Breast epithelium (tissue), 4 donors: ENCODE measurements around the gene DGKI. TPM values are rescaled to one million over a fixed set of nuclear protein-coding genes. Genes with fewer than 3 reads are reported as not detected.

Experiments used
- DNase-seq, 2 donors: peaks; one replicate each; pipeline ENCODE4 v3.0.0-alpha.2; 2019; ENCODE audit warnings: low spot score in 2 of 2
- H3K27ac ChIP-seq, 2 donors: fragments of 200-600 bp; sonication (generic) in 1 of 2; one replicate each; pipeline ENCODE4 v1.5.1; 2016 to 2019; ENCODE audit warnings: mild to moderate bottlenecking in 1 of 2
- H3K27me3 ChIP-seq, 2 donors: fragments of 200-600 bp; sonication (generic) in 1 of 2; one replicate each; pipeline versions ENCODE4 v1.5.1 to v1.6.0; 2017 to 2019; ENCODE audit warnings: control low read depth in 1 of 2, mild to moderate bottlenecking in 1 of 2
- H3K36me3 ChIP-seq: fragments of 200-600 bp; one replicate; pipeline ENCODE4 v1.5.1; 2019
- H3K4me1 ChIP-seq, 2 donors: fragments of 200-600 bp; sonication (generic); one replicate each; pipeline ENCODE4 v1.5.1; 2016 to 2019; ENCODE audit warnings: control low read depth in 1 of 2
- H3K4me3 ChIP-seq, 3 donors: fragments of 200-600 bp; sonication (generic); 1 replicate in 2 of 3; 2 replicates in 1 of 3; pipeline ENCODE4 v1.5.1; 2016 to 2019; ENCODE audit warnings: mild to moderate bottlenecking in 3 of 3, moderate library complexity in 2 of 3
- H3K9me3 ChIP-seq, 2 donors: fragments of 200-600 bp; sonication (generic) in 1 of 2; one replicate each; pipeline ENCODE4 v1.5.1; 2016 to 2019; ENCODE audit warnings: control low read depth in 1 of 2
- CTCF ChIP-seq, 3 donors: fragments of 450-650 bp; IDR thresholded peaks; one replicate each; pipeline ENCODE4 v1.5.1; 2016 to 2017; ENCODE audit warnings: antibody characterized with exemption in 3 of 3, mild to moderate bottlenecking in 3 of 3, moderate library complexity in 3 of 3
- POLR2A ChIP-seq: fragments of 450-650 bp; IDR thresholded peaks from one replicate; pipeline ENCODE4 v1.6.1; 2016; ENCODE audit warnings: antibody characterized with exemption, mild to moderate bottlenecking, moderate library complexity
- POLR2AphosphoS5 ChIP-seq, 3 donors: sonication (generic); formaldehyde crosslinking; IDR thresholded peaks; one replicate each; pipeline ENCODE4 v1.6.1; 2017; ENCODE audit warnings: antibody characterized with exemption in 3 of 3
- intact Hi-C: fragments of 100-400 bp; cut with DNase I; formaldehyde crosslinking; loops from one replicate; pipeline ENCODE4 v1.15.1; 2023; ENCODE audit warnings: low total_unique reads
- total RNA-seq, 3 donors: library from RNA; depleted of rRNA; stranded (reverse); fragments of >200 nt; gene quantifications; one replicate each; pipeline ENCODE4 v1.1.0, GENCODE V29; 2016

DGKI gene
- total RNA-seq, 3 donors from 2014 or later, result 2.7 to 4.1 (median 2.9) TPM

- TF ChIP-seq POLR2A, result no peak
- no peak for TF ChIP-seq CTCF (IDR thresholded peaks at IDR 0.05)
- no peak for TF ChIP-seq POLR2AphosphoS5 (IDR thresholded peaks at IDR 0.05)
- no peak overlapping the region for H3K27ac ChIP-seq
Measured at GRCh38 chr7:137818036-137818435, 28.7 kb downstream of the DGKI start.

DNA sequence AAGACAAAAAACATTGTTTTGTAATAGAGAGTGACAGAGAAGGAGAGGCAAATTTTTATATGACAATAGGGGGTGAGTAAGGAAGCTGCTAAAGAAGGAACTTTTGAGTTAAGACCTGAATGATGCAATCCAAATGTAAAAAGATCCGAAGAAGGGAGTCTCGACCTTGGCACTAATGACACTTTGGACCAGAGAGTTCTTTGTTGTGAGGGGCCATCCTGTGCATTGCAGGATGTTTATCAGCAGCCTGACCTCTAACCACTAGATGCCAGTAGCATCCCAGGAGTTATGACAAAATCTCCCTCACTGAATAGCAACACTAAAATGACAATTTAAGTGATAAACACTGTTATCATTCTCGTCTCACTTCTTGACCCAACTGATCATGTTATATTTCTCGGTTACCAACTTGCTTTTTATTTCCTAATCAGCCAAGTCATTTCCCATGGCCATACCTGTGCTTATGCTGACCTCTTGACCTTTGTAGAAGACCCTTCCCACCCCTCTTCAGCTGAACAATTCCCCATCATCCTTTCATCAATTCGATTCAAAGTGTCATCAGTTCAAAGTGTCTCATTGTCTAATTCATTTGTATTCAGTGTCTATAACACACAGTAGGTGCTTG is 30.0 kb downstream of the DGKI start:
- DNase-seq, result no peak
- no peak overlapping the region for H3K4me3 ChIP-seq
- TF ChIP-seq POLR2AphosphoS5 (IDR thresholded peaks at IDR 0.05) (no peak), CTCF (IDR thresholded peaks at IDR 0.05) (no peak), POLR2A (no peak)
- H3K9me3 ChIP-seq, result no peaks in the 10 kb centered on the region
- H3K27me3 ChIP-seq, result no peaks in the 10 kb centered on the region
- H3K27ac ChIP-seq, result no peak overlapping the region
- no peaks in the 10 kb centered on the region for H3K4me1 ChIP-seq
- intact Hi-C loops, result no loop called here
- H3K36me3 ChIP-seq, result no peaks in the 10 kb centered on the region

More at GRCh38 chr7:137818036-137818435, 28.7 kb downstream of the DGKI start:
- H3K4me1 ChIP-seq, result no peaks in the 10 kb centered on the region
- H3K4me3 ChIP-seq, result no peak overlapping the region
- H3K9me3 ChIP-seq, result no peaks in the 10 kb centered on the region
- DNase-seq, result no peak
- H3K27me3 ChIP-seq, result no peaks in the 10 kb centered on the region
- H3K36me3 ChIP-seq, result no peaks in the 10 kb centered on the region
- intact Hi-C loops, result no loop called here

DNA sequence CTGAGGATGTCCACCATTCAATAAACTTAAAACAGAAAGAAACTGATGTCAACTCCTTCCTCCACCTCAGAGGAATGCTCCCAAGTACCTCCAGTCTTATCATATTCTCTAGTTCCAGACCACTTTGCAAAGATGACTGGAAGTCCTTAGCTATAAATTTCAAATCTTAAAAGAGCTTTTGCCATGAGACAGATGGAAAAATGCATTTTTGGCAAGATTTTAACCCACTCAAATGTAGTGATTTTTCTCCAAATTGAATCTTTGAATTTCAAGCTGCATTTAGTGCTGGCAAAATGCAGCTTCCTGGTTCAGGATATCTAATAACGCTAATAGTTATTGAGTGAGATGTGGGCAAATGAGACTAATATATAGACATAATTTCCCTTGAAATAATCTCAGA is 33.2 kb downstream of the DGKI start:
- H3K9me3 ChIP-seq, result no peaks in the 10 kb centered on the region

GRCh38 chr7:137810248-137810647 is 36.5 kb downstream of the DGKI start:
- no peaks in the 10 kb centered on the region for H3K27me3 ChIP-seq
- DNase-seq, result no peak

More for the DNA sequence above, 33.2 kb downstream of the DGKI start:
- no peak for DNase-seq
- Histone ChIP-seq H3K4me1 (no peaks in the 10 kb centered on the region), H3K36me3 (no peaks in the 10 kb centered on the region), H3K4me3 (no peak overlapping the region), H3K27me3 (no peaks in the 10 kb centered on the region), H3K27ac (no peak overlapping the region)
- intact Hi-C loops, result no loop called here
- TF ChIP-seq CTCF (IDR thresholded peaks at IDR 0.05) (no peak), POLR2A (no peak), POLR2AphosphoS5 (IDR thresholded peaks at IDR 0.05) (no peak)

GRCh38 chr7:137804836-137805235 is 41.9 kb downstream of the DGKI start:
- TF ChIP-seq POLR2AphosphoS5 (IDR thresholded peaks at IDR 0.05), result no peak
- no peak for TF ChIP-seq POLR2A
- no peak overlapping the region for H3K4me3 ChIP-seq
- no peaks in the 10 kb centered on the region for H3K27me3 ChIP-seq
- no peak overlapping the region for H3K27ac ChIP-seq
- no peaks in the 10 kb centered on the region for H3K4me1 ChIP-seq
- intact Hi-C loops, result no loop called here
- no peaks in the 10 kb centered on the region for H3K9me3 ChIP-seq
- no peak for DNase-seq
- no peaks in the 10 kb centered on the region for H3K36me3 ChIP-seq

More at GRCh38 chr7:137810248-137810647, 36.5 kb downstream of the DGKI start:
- intact Hi-C loops, result no loop called here
- H3K9me3 ChIP-seq, result no peaks in the 10 kb centered on the region
- TF ChIP-seq CTCF (IDR thresholded peaks at IDR 0.05) (no peak), POLR2AphosphoS5 (IDR thresholded peaks at IDR 0.05) (no peak), POLR2A (no peak)
- no peaks in the 10 kb centered on the region for H3K36me3 ChIP-seq
- H3K27ac ChIP-seq, result no peak overlapping the region
- no peaks in the 10 kb centered on the region for H3K4me1 ChIP-seq
- no peak overlapping the region for H3K4me3 ChIP-seq
